GM23248 (cell line): ENCODE results near the gene SOWAHB.

Experiments
- EZH2 ChIP-seq: fragments of 200-600 bp; sonication (generic); IDR thresholded peaks from 2 replicates; pipeline ENCODE4 v1.6.1; 2018; ENCODE audit warnings: antibody characterized with exemption, mild to moderate bottlenecking; ENCODE audit not compliant: insufficient read depth, poor library complexity, severe bottlenecking
- EZH2phosphoT487 ChIP-seq: fragments of 200-600 bp; sonication (generic); IDR thresholded peaks from 2 replicates; pipeline ENCODE4 v1.6.1; 2018; ENCODE audit warnings: antibody characterized with exemption, moderate library complexity, mild to moderate bottlenecking, low read depth; ENCODE audit not compliant: insufficient read depth

- TF ChIP-seq EZH2 (no peak), EZH2phosphoT487 (no peak)
Measured at GRCh38 chr4:76886214-76886613, 11.7 kb downstream of the SOWAHB start.
